Measurements from ENCODE around the gene CZIB. TPM values are rescaled to one million over a fixed set of nuclear protein-coding genes. Genes with fewer than 3 reads are reported as not detected.

The CZIB gene
- 73.2 TPM for polyA plus RNA-seq
- long read RNA-seq, donor 1, transcript C1orf123-201 (8 exons, 1,085 nt) = major isoform, 15 of 20 reads
- long read RNA-seq, donor 1, partial matches to known transcripts = 0 of 20 reads
- long read RNA-seq, donor 1, other reads (novel, unspliced or antisense) = 0 of 20 reads
- long read RNA-seq, donor 2, transcript C1orf123-201 (8 exons, 1,085 nt) = major isoform, 12 of 19 reads
- long read RNA-seq, donor 2, transcript C1orf123-202 (7 exons, 1,009 nt) = minor isoform, 5 of 19 reads
- long read RNA-seq, donor 2, partial matches to known transcripts = 0 of 19 reads
- long read RNA-seq, donor 2, other reads (novel, unspliced or antisense) = 0 of 19 reads
- long read RNA-seq, donor 3 = 0 reads
- long read RNA-seq, donor 4, partial matches to known transcripts = 0 of 5 reads
- long read RNA-seq, donor 4, other reads (novel, unspliced or antisense) = 0 of 5 reads
- long read RNA-seq, donor 5, transcript C1orf123-201 (8 exons, 1,085 nt) = major isoform, 11 of 16 reads
- long read RNA-seq, donor 5, partial matches to known transcripts = 0 of 16 reads
- long read RNA-seq, donor 5, other reads (novel, unspliced or antisense) = 0 of 16 reads
- long read RNA-seq, donor 6, transcript C1orf123-201 (8 exons, 1,085 nt) = major isoform, 12 of 31 reads
- long read RNA-seq, donor 6, transcript C1orf123-202 (7 exons, 1,009 nt) = minor isoform, 7 of 31 reads
- long read RNA-seq, donor 6, partial matches to known transcripts = 6 of 31 reads
- long read RNA-seq, donor 6, other reads (novel, unspliced or antisense) = 0 of 31 reads
- long read RNA-seq, donor 7, transcript C1orf123-201 (8 exons, 1,085 nt) = major isoform, 10 of 17 reads
- long read RNA-seq, donor 7, partial matches to known transcripts = 0 of 17 reads
- long read RNA-seq, donor 7, other reads (novel, unspliced or antisense) = 0 of 17 reads
- long read RNA-seq, donor 8, transcript C1orf123-203 (2 exons, 841 nt) = minor isoform, 7 of 35 reads
- long read RNA-seq, donor 8, transcript C1orf123-207 (1 exons, 490 nt) = minor isoform, 5 of 35 reads
- long read RNA-seq, donor 8, transcript C1orf123-201 (8 exons, 1,085 nt) = major isoform, 17 of 35 reads
- long read RNA-seq, donor 8, partial matches to known transcripts = 0 of 35 reads
- long read RNA-seq, donor 8, other reads (novel, unspliced or antisense) = 0 of 35 reads
- long read RNA-seq, donor 9, transcript C1orf123-201 (8 exons, 1,085 nt) = major isoform, 21 of 36 reads
- long read RNA-seq, donor 9, transcript C1orf123-207 (1 exons, 490 nt) = minor isoform, 6 of 36 reads
- long read RNA-seq, donor 9, partial matches to known transcripts = 0 of 36 reads
- long read RNA-seq, donor 9, other reads (novel, unspliced or antisense) = 0 of 36 reads
- long read RNA-seq, donor 10, transcript C1orf123-201 (8 exons, 1,085 nt) = major isoform, 16 of 24 reads
- long read RNA-seq, donor 10, partial matches to known transcripts = 0 of 24 reads
- long read RNA-seq, donor 10, other reads (novel, unspliced or antisense) = 0 of 24 reads
- long read RNA-seq, donor 11, transcript C1orf123-201 (8 exons, 1,085 nt) = major isoform, 10 of 17 reads
- long read RNA-seq, donor 11, partial matches to known transcripts = 0 of 17 reads
- long read RNA-seq, donor 11, other reads (novel, unspliced or antisense) = 0 of 17 reads

- WGBS (ENCODE audit: insufficient coverage, low lambda C conversion rate) = no CpG with 5 or more reads among the region's 61 CpGs
- H3K36me3 ChIP-seq (ENCODE audit: control insufficient read depth, insufficient read depth, low read length) = peaks cover 19% of the 10 kb centered on the region
- H3K27me3 ChIP-seq (ENCODE audit: control insufficient read depth, insufficient read depth, low read length) = no peaks in the 10 kb centered on the region
- H3K4me3 ChIP-seq (ENCODE audit: low read length) = peak within 1 kb of the TSS; percentile 91
- peak; percentile 93 to 98 for DNase-seq
- H3K27ac ChIP-seq (ENCODE audit: low read length) = peak within 1 kb of the TSS; percentile 99
- H3K4me1 ChIP-seq (ENCODE audit: control insufficient read depth, insufficient read depth, low read length) = peaks cover 13% of the 10 kb centered on the region
- H3K9me3 ChIP-seq (ENCODE audit: control insufficient read depth, low read depth, low read length) = no peaks in the 10 kb centered on the region
Observed at GRCh38 chr1:53220171-53220961, at the start of gene CZIB. TSS of gene CZIB (minus strand) at chr1:53220634. CDS start at chr1:53220575, 59 bp downstream.

- DNase-seq = no peak
- 60% methylated on average over 1 of the region's 1 CpG for WGBS (ENCODE audit: insufficient coverage, low lambda C conversion rate)
- Histone ChIP-seq H3K9me3 (ENCODE audit: control insufficient read depth, low read depth, low read length) (no peaks in the 10 kb centered on the region), H3K4me3 (ENCODE audit: low read length) (no peak overlapping the region), H3K27ac (ENCODE audit: low read length) (no peak overlapping the region), H3K36me3 (ENCODE audit: control insufficient read depth, insufficient read depth, low read length) (no peaks in the 10 kb centered on the region), H3K27me3 (ENCODE audit: control insufficient read depth, insufficient read depth, low read length) (no peaks in the 10 kb centered on the region), H3K4me1 (ENCODE audit: control insufficient read depth, insufficient read depth, low read length) (no peaks in the 10 kb centered on the region)
Observed at GRCh38 chr1:53270107-53270506, 49.7 kb upstream of the CZIB start.

GRCh38 chr1:53267761-53268160 lies 47.3 kb upstream of the CZIB start:
- Histone ChIP-seq H3K27me3 (ENCODE audit: control insufficient read depth, insufficient read depth, low read length) (no peaks in the 10 kb centered on the region), H3K36me3 (ENCODE audit: control insufficient read depth, insufficient read depth, low read length) (no peaks in the 10 kb centered on the region), H3K9me3 (ENCODE audit: control insufficient read depth, low read depth, low read length) (no peaks in the 10 kb centered on the region), H3K27ac (ENCODE audit: low read length) (no peak overlapping the region), H3K4me3 (ENCODE audit: low read length) (no peak overlapping the region), H3K4me1 (ENCODE audit: control insufficient read depth, insufficient read depth, low read length) (no peaks in the 10 kb centered on the region)
- no peak for DNase-seq

- H3K9me3 ChIP-seq (ENCODE audit: control insufficient read depth, low read depth, low read length) = no peaks in the 10 kb centered on the region
- no peak overlapping the region for H3K27ac ChIP-seq (ENCODE audit: low read length)
- H3K27me3 ChIP-seq (ENCODE audit: control insufficient read depth, insufficient read depth, low read length) = no peaks in the 10 kb centered on the region
- no peak overlapping the region for H3K4me3 ChIP-seq (ENCODE audit: low read length)
- H3K36me3 ChIP-seq (ENCODE audit: control insufficient read depth, insufficient read depth, low read length) = no peaks in the 10 kb centered on the region
- H3K4me1 ChIP-seq (ENCODE audit: control insufficient read depth, insufficient read depth, low read length) = no peaks in the 10 kb centered on the region
- DNase-seq = no peak
Observed at GRCh38 chr1:53266038-53266437, 45.6 kb upstream of the CZIB start.

- WGBS (ENCODE audit: insufficient coverage, low lambda C conversion rate) = no CpG with 5 or more reads among the region's 4 CpGs
- Histone ChIP-seq H3K27me3 (ENCODE audit: control insufficient read depth, insufficient read depth, low read length) (no peaks in the 10 kb centered on the region), H3K4me1 (ENCODE audit: control insufficient read depth, insufficient read depth, low read length) (no peaks in the 10 kb centered on the region), H3K4me3 (ENCODE audit: low read length) (no peak overlapping the region), H3K9me3 (ENCODE audit: control insufficient read depth, low read depth, low read length) (no peaks in the 10 kb centered on the region), H3K36me3 (ENCODE audit: control insufficient read depth, insufficient read depth, low read length) (no peaks in the 10 kb centered on the region), H3K27ac (ENCODE audit: low read length) (no peak overlapping the region)
- DNase-seq = no peak
Observed at GRCh38 chr1:53265581-53265980, 45.1 kb upstream of the CZIB start.

- Histone ChIP-seq H3K27me3 (ENCODE audit: control insufficient read depth, insufficient read depth, low read length) (no peaks in the 10 kb centered on the region), H3K36me3 (ENCODE audit: control insufficient read depth, insufficient read depth, low read length) (no peaks in the 10 kb centered on the region), H3K4me1 (ENCODE audit: control insufficient read depth, insufficient read depth, low read length) (no peaks in the 10 kb centered on the region), H3K9me3 (ENCODE audit: control insufficient read depth, low read depth, low read length) (no peaks in the 10 kb centered on the region), H3K4me3 (ENCODE audit: low read length) (no peak overlapping the region), H3K27ac (ENCODE audit: low read length) (no peak overlapping the region)
- WGBS (ENCODE audit: insufficient coverage, low lambda C conversion rate) = no CpG with 5 or more reads among the region's 11 CpGs
- no peak for DNase-seq
Observed at GRCh38 chr1:53264048-53264447, 43.6 kb upstream of the CZIB start.

- H3K9me3 ChIP-seq (ENCODE audit: control insufficient read depth, low read depth, low read length) = no peaks in the 10 kb centered on the region
- no peaks in the 10 kb centered on the region for H3K27me3 ChIP-seq (ENCODE audit: control insufficient read depth, insufficient read depth, low read length)
- no peak overlapping the region for H3K27ac ChIP-seq (ENCODE audit: low read length)
- no peaks in the 10 kb centered on the region for H3K36me3 ChIP-seq (ENCODE audit: control insufficient read depth, insufficient read depth, low read length)
- no CpG with 5 or more reads among the region's 3 CpGs for WGBS (ENCODE audit: insufficient coverage, low lambda C conversion rate)
- H3K4me1 ChIP-seq (ENCODE audit: control insufficient read depth, insufficient read depth, low read length) = peaks cover 4% of the 10 kb centered on the region
- no peak for DNase-seq
- no peak overlapping the region for H3K4me3 ChIP-seq (ENCODE audit: low read length)
Observed at GRCh38 chr1:53262000-53262399, 41.6 kb upstream of the CZIB start.

- no peak overlapping the region for H3K4me3 ChIP-seq (ENCODE audit: low read length)
- no peaks in the 10 kb centered on the region for H3K9me3 ChIP-seq (ENCODE audit: control insufficient read depth, low read depth, low read length)
- H3K4me1 ChIP-seq (ENCODE audit: control insufficient read depth, insufficient read depth, low read length) = peaks cover 6% of the 10 kb centered on the region
- no peaks in the 10 kb centered on the region for H3K36me3 ChIP-seq (ENCODE audit: control insufficient read depth, insufficient read depth, low read length)
- WGBS (ENCODE audit: insufficient coverage, low lambda C conversion rate) = no CpG with 5 or more reads among the region's 4 CpGs
- H3K27ac ChIP-seq (ENCODE audit: low read length) = no peak overlapping the region
- no peak for DNase-seq
- no peaks in the 10 kb centered on the region for H3K27me3 ChIP-seq (ENCODE audit: control insufficient read depth, insufficient read depth, low read length)
Observed at GRCh38 chr1:53260631-53261247, 40.3 kb upstream of the CZIB start.

- H3K4me3 ChIP-seq (ENCODE audit: low read length) = no peak overlapping the region
- H3K9me3 ChIP-seq (ENCODE audit: control insufficient read depth, low read depth, low read length) = no peaks in the 10 kb centered on the region
- no peak for DNase-seq
- H3K4me1 ChIP-seq (ENCODE audit: control insufficient read depth, insufficient read depth, low read length) = peaks cover 6% of the 10 kb centered on the region
- H3K27ac ChIP-seq (ENCODE audit: low read length) = no peak overlapping the region
- no peaks in the 10 kb centered on the region for H3K27me3 ChIP-seq (ENCODE audit: control insufficient read depth, insufficient read depth, low read length)
- H3K36me3 ChIP-seq (ENCODE audit: control insufficient read depth, insufficient read depth, low read length) = no peaks in the 10 kb centered on the region
- no CpG with 5 or more reads among the region's 2 CpGs for WGBS (ENCODE audit: insufficient coverage, low lambda C conversion rate)
Observed at GRCh38 chr1:53259932-53260331, 39.5 kb upstream of the CZIB start.

Data from large intestine (tissue), 12 donors.